Panc1 (cell line): ENCODE results near the gene PCDH7.

Experiments used
- CTCF ChIP-seq: fragments of 450-650 bp; IDR thresholded peaks from 2 replicates; pipeline ENCODE4 v1.5.1; 2017; ENCODE audit warnings: mild to moderate bottlenecking
- REST ChIP-seq, 2 experiments: IDR thresholded peaks; 2 replicates each; pipeline ENCODE4 v1.6.1; 2011 to 2012; ENCODE audit warnings: low read depth in 2 of 2, control low read depth in 1 of 2, low read length in 1 of 2, mild to moderate bottlenecking in 1 of 2, moderate library complexity in 1 of 2; ENCODE audit not compliant: insufficient read depth in 1 of 2

GRCh38 chr4:30720661-30721184, 554 bp downstream of the PCDH7 start:
- TF ChIP-seq CTCF (no peak), REST (IDR thresholded peaks at IDR 0.05; ENCODE audit: insufficient read depth in 1 of 2, low read depth in 2 of 2, low read length in 1 of 2) (no peak)
